Natural killer cell (primary cell): ENCODE data around the gene PMM2. TPM values are rescaled to one million over a fixed set of nuclear protein-coding genes. Genes with fewer than 3 reads are reported as not detected.
A peak's percentile ranks its signal among the peaks of the same experiment; 100 is the strongest.

ENCODE experiments used
- ATAC-seq, 3 donors: fragments of 150-1000 bp in 2 of 3; fragments of 200-7000 bp in 1 of 3; cut with Tn5 transposase; 1 replicate in 1 of 3; 2 replicates in 2 of 3; pipeline ENCODE4 v1.10.0; 2021; ENCODE audit warnings: mild to moderate bottlenecking in 2 of 3, moderate library complexity in 2 of 3
- DNase-seq, 2 donors: peaks; one replicate each; pipeline versions ENCODE4 v3.0.0 to v3.0.0-alpha.2; 2013 to 2021; ENCODE audit warnings: mixed read lengths in 1 of 2
- H3K27ac ChIP-seq: one replicate; pipeline ENCODE4 v1.5.1; 2013; ENCODE audit warnings: mild to moderate bottlenecking, low read length
- H3K27me3 ChIP-seq: one replicate; pipeline ENCODE4 v1.6.1; 2013; ENCODE audit warnings: low read length; ENCODE audit not compliant: control insufficient read depth, insufficient read depth
- H3K36me3 ChIP-seq: one replicate; pipeline ENCODE4 v1.6.1; 2013; ENCODE audit warnings: low read length; ENCODE audit not compliant: control insufficient read depth, insufficient read depth
- H3K4me1 ChIP-seq: one replicate; pipeline ENCODE4 v1.6.1; 2013; ENCODE audit warnings: low read length; ENCODE audit not compliant: control insufficient read depth, insufficient read depth
- H3K4me3 ChIP-seq: one replicate; pipeline ENCODE4 v1.5.1; 2013; ENCODE audit warnings: low read length
- H3K9me3 ChIP-seq: one replicate; pipeline ENCODE4 v1.6.1; 2013; ENCODE audit warnings: low read length; ENCODE audit not compliant: control insufficient read depth, insufficient read depth
- H3K27ac Mint-ChIP-seq, 2 donors: one replicate each; pipeline ENCODE4 v1.8.0; 2022; ENCODE audit warnings: mild to moderate bottlenecking in 2 of 2, mixed read lengths in 2 of 2, moderate library complexity in 1 of 2
- H3K27me3 Mint-ChIP-seq, 2 donors: one replicate each; pipeline ENCODE4 v1.8.0; 2022; ENCODE audit warnings: low read depth in 2 of 2, mixed read lengths in 2 of 2
- H3K36me3 Mint-ChIP-seq: one replicate; pipeline ENCODE4 v1.8.0; 2022; ENCODE audit warnings: mixed read lengths
- H3K4me1 Mint-ChIP-seq, 2 donors: one replicate each; pipeline ENCODE4 v1.8.0; 2022; ENCODE audit warnings: mixed read lengths in 2 of 2
- H3K4me3 Mint-ChIP-seq: one replicate; pipeline ENCODE4 v1.8.0; 2022; ENCODE audit warnings: mild to moderate bottlenecking, moderate library complexity, mixed read lengths
- H3K9me3 Mint-ChIP-seq, 2 donors: one replicate each; pipeline ENCODE4 v1.8.0; 2022; ENCODE audit warnings: mixed read lengths in 2 of 2
- CTCF ChIP-seq: fragments of 200-600 bp; IDR thresholded peaks from one replicate; pipeline ENCODE4 v1.8.0; 2022; ENCODE audit warnings: antibody characterized with exemption
- WGBS: methylation state at CpG from one replicate; pipeline ENCODE4 v1.1.7; 2013; ENCODE audit warnings: missing lambda C conversion rate; ENCODE audit not compliant: insufficient coverage; 5-methylcytosine and 5-hydroxymethylcytosine counted together
- intact Hi-C: fragments of 100-400 bp; cut with micrococcal nuclease; formaldehyde crosslinking; loops from one replicate; pipeline ENCODE4 v1.14.2; 2022
- total RNA-seq, 4 donors: library from RNA; stranded (reverse); fragments of 120-200 nt in 1 of 4; gene quantifications; one replicate each; pipeline versions ENCODE4 v1.2.3 to v1.2.4, GENCODE V29; 2013 to 2022

The PMM2 gene
- total RNA-seq, 3 donors from 2014 or later (not counting 1 experiment from before 2014, with no cell fraction given) = 33.4 to 37.6 (median 36.4) TPM

DNA sequence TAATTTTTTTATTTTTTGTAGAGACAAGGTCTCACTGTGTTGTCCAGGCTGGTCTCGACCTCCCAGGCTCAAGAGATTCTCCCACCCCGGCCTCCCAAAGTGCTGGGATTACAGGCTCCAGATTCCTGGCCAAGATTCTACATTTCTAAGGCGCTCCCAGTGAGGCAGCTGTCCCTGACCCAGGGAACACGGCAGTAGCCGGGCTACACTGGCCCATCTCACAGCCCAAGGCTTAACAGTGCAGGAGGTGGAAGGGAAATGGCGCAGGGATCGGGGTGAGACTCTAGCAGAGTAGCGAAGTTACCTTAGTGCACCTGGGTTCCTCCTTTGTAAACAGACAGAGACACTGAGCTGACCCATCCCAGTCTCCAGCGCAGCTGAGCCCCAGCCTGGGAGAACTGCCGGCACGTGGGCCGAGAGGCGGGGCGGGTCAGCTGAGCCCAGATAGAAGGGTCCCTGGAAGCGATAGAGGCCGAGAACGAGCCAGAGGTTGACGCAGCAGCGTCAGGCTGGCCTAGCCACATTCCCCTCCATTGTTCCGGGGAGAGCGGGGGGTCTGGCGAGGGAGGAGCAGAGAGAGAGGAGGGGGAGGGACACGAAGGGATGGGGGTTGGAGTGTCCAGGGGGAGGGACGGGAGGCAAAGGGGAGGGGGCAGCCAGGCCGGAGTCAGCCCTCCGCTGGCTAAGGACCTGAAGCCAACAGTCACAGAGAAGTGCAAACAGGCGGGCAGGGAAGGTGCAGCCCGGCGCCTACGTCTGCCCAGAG lies 68.7 kb downstream of the PMM2 start:
- peaks cover 45% of the 10 kb centered on the region for H3K4me1 ChIP-seq
- H3K9me3 ChIP-seq = no peaks in the 10 kb centered on the region
- DNase-seq (no peak), ATAC-seq (no peak)
- H3K27ac ChIP-seq = no peak overlapping the region
- no peaks in the 10 kb centered on the region for H3K27me3 ChIP-seq
- intact Hi-C loops = loop anchor here (5.0 kb wide), 1 partner anchor 194 kb away; the partner anchor contains the start of gene ABAT
- peak overlapping the region; percentile 75 for H3K4me3 Mint-ChIP-seq
- H3K9me3 Mint-ChIP-seq = no peaks in the 10 kb centered on the region
- H3K27ac Mint-ChIP-seq = peak overlapping the region; percentile 50 to 76
- peaks cover 56 to 76% of the 10 kb centered on the region in 2 donors for H3K4me1 Mint-ChIP-seq
- WGBS = 89% methylated on average over 29 of the region's 30 CpGs
- no peaks in the 10 kb centered on the region for H3K27me3 Mint-ChIP-seq
- H3K4me3 ChIP-seq = no peak overlapping the region
- no peaks in the 10 kb centered on the region for H3K36me3 Mint-ChIP-seq
- no peak for TF ChIP-seq CTCF
- H3K36me3 ChIP-seq = no peaks in the 10 kb centered on the region

GRCh38 chr16:8866884-8867215 lies 69.2 kb downstream of the PMM2 start:
- ATAC-seq (no peak), DNase-seq (no peak)
- H3K4me3 Mint-ChIP-seq = peak overlapping the region; percentile 97
- H3K36me3 ChIP-seq = no peaks in the 10 kb centered on the region
- H3K4me1 ChIP-seq = peaks cover 45% of the 10 kb centered on the region
- no peaks in the 10 kb centered on the region for H3K27me3 ChIP-seq
- H3K36me3 Mint-ChIP-seq = no peaks in the 10 kb centered on the region
- WGBS = 54% methylated on average over 16 of the region's 16 CpGs
- intact Hi-C loops = loop anchor here (5.0 kb wide), 1 partner anchor 195 kb away; the partner anchor contains the start of gene ABAT
- no peaks in the 10 kb centered on the region for H3K9me3 Mint-ChIP-seq
- H3K4me3 ChIP-seq = peak overlapping the region; percentile 97
- H3K9me3 ChIP-seq = no peaks in the 10 kb centered on the region
- no peak overlapping the region for H3K27ac ChIP-seq
- peaks cover 56 to 72% of the 10 kb centered on the region in 2 donors for H3K4me1 Mint-ChIP-seq
- no peak for TF ChIP-seq CTCF
- H3K27me3 Mint-ChIP-seq = no peaks in the 10 kb centered on the region
- H3K27ac Mint-ChIP-seq = peak overlapping the region; percentile 84 to 87

GRCh38 chr16:8867216-8867931 lies 69.7 kb downstream of the PMM2 start:
- WGBS = 9% methylated on average over 35 of the region's 35 CpGs
- peaks cover 45% of the 10 kb centered on the region for H3K4me1 ChIP-seq
- peak overlapping the region; percentile 55 for H3K27ac ChIP-seq
- peak overlapping the region; percentile 97 for H3K4me3 Mint-ChIP-seq
- intact Hi-C loops = loop anchor here (5.0 kb wide), 1 partner anchor 195 kb away; the partner anchor contains the start of gene ABAT
- H3K4me1 Mint-ChIP-seq = peaks cover 51 to 67% of the 10 kb centered on the region in 2 donors
- no peak for TF ChIP-seq CTCF
- H3K27me3 Mint-ChIP-seq = no peaks in the 10 kb centered on the region
- H3K27ac Mint-ChIP-seq = peak overlapping the region; percentile 84 to 87
- ATAC-seq = peak in 2 of 3 donors; percentile 4 to 10
- DNase-seq = peak in 1 of 2 donors; percentile 36
- peak overlapping the region; percentile 97 for H3K4me3 ChIP-seq
- H3K36me3 Mint-ChIP-seq = no peaks in the 10 kb centered on the region
- H3K27me3 ChIP-seq = no peaks in the 10 kb centered on the region
- no peaks in the 10 kb centered on the region for H3K9me3 ChIP-seq
- H3K9me3 Mint-ChIP-seq = no peaks in the 10 kb centered on the region
- H3K36me3 ChIP-seq = no peaks in the 10 kb centered on the region
